ENCODE results near the gene OBP2B.

DNA sequence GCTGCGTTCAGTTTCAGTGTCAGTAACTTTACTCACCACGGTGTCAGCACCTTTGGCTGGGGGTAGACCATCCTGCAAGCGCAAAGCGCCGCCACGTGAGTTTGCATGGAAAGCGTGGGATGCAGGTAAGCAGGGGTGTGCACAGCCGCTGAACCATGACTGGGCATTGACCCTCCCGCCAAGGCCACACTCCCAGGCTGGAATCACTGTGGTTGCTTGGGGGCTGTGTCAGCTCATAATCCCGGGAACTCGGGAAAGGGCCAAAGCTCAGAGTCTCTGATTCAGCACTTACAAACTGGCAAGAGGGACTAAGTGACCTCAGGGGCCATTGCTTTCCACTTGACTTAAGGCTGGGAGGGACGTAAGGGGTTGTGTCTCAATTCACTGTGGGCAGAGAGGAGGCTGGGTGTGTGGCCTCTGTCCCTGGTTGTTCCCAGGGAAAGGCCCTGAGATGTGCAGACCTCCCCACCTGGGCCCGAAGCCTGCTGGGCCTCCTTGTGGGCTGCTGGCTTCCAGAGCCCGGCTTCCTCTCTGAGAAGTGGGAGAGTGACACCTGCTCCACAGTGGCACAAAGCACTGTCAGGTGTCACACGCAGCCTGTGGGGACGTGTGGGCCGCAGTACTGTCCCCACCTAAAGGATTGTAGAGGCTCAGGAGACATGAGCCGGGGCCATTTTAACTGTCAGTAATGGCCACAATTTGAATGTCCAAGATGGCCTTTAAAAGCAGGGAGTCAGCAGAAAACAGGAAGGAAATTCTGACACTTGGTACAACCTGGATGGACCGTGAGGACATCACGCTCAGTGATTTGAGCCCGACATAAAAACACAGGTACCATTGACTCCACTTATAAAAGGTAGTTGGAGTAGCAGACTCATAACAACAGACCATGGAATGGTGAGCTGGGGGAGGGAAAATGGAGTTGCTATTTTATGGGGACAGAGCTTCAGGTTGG lies 49.3 kb upstream of the OBP2B start:
- TF ChIP-seq, protein P1, sequence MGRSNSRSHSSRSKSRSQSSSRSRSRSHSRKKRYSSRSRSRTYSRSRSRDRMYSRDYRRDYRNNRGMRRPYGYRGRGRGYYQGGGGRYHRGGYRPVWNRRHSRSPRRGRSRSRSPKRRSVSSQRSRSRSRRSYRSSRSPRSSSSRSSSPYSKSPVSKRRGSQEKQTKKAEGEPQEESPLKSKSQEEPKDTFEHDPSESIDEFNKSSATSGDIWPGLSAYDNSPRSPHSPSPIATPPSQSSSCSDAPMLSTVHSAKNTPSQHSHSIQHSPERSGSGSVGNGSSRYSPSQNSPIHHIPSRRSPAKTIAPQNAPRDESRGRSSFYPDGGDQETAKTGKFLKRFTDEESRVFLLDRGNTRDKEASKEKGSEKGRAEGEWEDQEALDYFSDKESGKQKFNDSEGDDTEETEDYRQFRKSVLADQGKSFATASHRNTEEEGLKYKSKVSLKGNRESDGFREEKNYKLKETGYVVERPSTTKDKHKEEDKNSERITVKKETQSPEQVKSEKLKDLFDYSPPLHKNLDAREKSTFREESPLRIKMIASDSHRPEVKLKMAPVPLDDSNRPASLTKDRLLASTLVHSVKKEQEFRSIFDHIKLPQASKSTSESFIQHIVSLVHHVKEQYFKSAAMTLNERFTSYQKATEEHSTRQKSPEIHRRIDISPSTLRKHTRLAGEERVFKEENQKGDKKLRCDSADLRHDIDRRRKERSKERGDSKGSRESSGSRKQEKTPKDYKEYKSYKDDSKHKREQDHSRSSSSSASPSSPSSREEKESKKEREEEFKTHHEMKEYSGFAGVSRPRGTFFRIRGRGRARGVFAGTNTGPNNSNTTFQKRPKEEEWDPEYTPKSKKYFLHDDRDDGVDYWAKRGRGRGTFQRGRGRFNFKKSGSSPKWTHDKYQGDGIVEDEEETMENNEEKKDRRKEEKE (IDR thresholded peaks at IDR 0.05; ENCODE audit: borderline replicate concordance in 1 of 2, control insufficient read depth in 1 of 2, low read depth in 2 of 2, low read length in 1 of 2): no peak
- TF ChIP-seq, protein P2, sequence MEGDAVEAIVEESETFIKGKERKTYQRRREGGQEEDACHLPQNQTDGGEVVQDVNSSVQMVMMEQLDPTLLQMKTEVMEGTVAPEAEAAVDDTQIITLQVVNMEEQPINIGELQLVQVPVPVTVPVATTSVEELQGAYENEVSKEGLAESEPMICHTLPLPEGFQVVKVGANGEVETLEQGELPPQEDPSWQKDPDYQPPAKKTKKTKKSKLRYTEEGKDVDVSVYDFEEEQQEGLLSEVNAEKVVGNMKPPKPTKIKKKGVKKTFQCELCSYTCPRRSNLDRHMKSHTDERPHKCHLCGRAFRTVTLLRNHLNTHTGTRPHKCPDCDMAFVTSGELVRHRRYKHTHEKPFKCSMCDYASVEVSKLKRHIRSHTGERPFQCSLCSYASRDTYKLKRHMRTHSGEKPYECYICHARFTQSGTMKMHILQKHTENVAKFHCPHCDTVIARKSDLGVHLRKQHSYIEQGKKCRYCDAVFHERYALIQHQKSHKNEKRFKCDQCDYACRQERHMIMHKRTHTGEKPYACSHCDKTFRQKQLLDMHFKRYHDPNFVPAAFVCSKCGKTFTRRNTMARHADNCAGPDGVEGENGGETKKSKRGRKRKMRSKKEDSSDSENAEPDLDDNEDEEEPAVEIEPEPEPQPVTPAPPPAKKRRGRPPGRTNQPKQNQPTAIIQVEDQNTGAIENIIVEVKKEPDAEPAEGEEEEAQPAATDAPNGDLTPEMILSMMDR (IDR thresholded peaks at IDR 0.05 in 2 of 3, conservative IDR thresholded peaks at IDR 0.05 in 1 of 3; ENCODE audit: insufficient read depth in 2 of 3, low read depth in 1 of 3, low read length in 3 of 3): no peak
- TF ChIP-seq, protein P3, sequence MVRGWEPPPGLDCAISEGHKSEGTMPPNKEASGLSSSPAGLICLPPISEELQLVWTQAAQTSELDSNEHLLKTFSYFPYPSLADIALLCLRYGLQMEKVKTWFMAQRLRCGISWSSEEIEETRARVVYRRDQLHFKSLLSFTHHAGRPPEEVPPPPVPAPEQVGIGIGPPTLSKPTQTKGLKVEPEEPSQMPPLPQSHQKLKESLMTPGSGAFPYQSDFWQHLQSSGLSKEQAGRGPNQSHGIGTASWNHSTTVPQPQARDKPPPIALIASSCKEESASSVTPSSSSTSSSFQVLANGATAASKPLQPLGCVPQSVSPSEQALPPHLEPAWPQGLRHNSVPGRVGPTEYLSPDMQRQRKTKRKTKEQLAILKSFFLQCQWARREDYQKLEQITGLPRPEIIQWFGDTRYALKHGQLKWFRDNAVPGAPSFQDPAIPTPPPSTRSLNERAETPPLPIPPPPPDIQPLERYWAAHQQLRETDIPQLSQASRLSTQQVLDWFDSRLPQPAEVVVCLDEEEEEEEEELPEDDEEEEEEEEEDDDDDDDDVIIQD (CRISPR knock-in tag; IDR thresholded peaks at IDR 0.05): no peak
- no peak for TF ChIP-seq CBX1 (IDR thresholded peaks at IDR 0.05; ENCODE audit: low read depth)
- TF ChIP-seq ZNF197 (CRISPR knock-in tag; IDR thresholded peaks at IDR 0.05; ENCODE audit: low read depth): no peak
- TF ChIP-seq TEAD4 (IDR thresholded peaks at IDR 0.05; ENCODE audit: low read length): no peak
- TF ChIP-seq TEAD4 (CRISPR knock-in tag; IDR thresholded peaks at IDR 0.05; ENCODE audit: borderline replicate concordance): no peak
- no peak for TF ChIP-seq RBBP5 (IDR thresholded peaks at IDR 0.05; ENCODE audit: borderline replicate concordance, insufficient read depth, low read length, poor library complexity, severe bottlenecking)
- TF ChIP-seq, protein P4, sequence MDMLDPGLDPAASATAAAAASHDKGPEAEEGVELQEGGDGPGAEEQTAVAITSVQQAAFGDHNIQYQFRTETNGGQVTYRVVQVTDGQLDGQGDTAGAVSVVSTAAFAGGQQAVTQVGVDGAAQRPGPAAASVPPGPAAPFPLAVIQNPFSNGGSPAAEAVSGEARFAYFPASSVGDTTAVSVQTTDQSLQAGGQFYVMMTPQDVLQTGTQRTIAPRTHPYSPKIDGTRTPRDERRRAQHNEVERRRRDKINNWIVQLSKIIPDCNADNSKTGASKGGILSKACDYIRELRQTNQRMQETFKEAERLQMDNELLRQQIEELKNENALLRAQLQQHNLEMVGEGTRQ (CRISPR knock-in tag; IDR thresholded peaks at IDR 0.05): no peak
- no peak for TF ChIP-seq POLR2A (conservative IDR thresholded peaks at IDR 0.05)
- TF ChIP-seq JUND (IDR thresholded peaks at IDR 0.05; ENCODE audit: borderline replicate concordance, low read depth, low read length): no peak
- no peak for TF ChIP-seq JUND (tag; IDR thresholded peaks at IDR 0.05; ENCODE audit: borderline replicate concordance, low read depth, low read length)
- TF ChIP-seq ARID1B (IDR thresholded peaks at IDR 0.05): no peak

All from K562 (cell line).